A549 (cell line): ENCODE data around the gene MEI4. TPM values are rescaled to one million over a fixed set of nuclear protein-coding genes. Genes with fewer than 3 reads are reported as not detected.

ENCODE experiments used
- ATAC-seq, 2 experiments: fragments of 200-7000 bp in 1 of 2; fragments of >200 bp in 1 of 2; cut with Nextera tagmentation in 1 of 2; cut with Tn5 transposase in 1 of 2; 3 replicates each; pipeline versions ENCODE4 v1.8.0 to v1.9.1; 2018 to 2020; ENCODE audit warnings: mild to moderate bottlenecking in 1 of 2, moderate library complexity in 1 of 2
- CTCF ChIA-PET: fragments of 300-600 bp; sonication (Branson Sonifier 250); formaldehyde crosslinking; extraction: SDS; loops from one replicate; lab custom pipeline; 2021; ENCODE audit warnings: antibody characterized with exemption, inconsistent platforms; lab: Yijun Ruan, JAX
- POLR2A ChIA-PET: fragments of 350-600 bp; formaldehyde crosslinking; extraction: SDS; loops from one replicate; lab custom pipeline; 2021; ENCODE audit warnings: antibody characterized with exemption, inconsistent platforms; lab: Yijun Ruan, JAX
- DNase-seq, 2 experiments: peaks; one replicate each; pipeline versions ENCODE4 v3.0.0 to v3.0.0-alpha.2; 2011 to 2016; ENCODE audit warnings: low read depth in 1 of 2, low spot score in 1 of 2
- FAIRE-seq: peaks from 2 replicates; lab custom pipeline; 2011; peaks lifted over from hg19 to GRCh38; lab: Jason Lieb, UNC
- H3K27ac ChIP-seq, 2 experiments: fragments of >200 bp; sonication (Bioruptor Twin); formaldehyde crosslinking; 3 replicates each; pipeline ENCODE4 v1.5.1; 2016 to 2017
- H3K4me1 ChIP-seq: fragments of >200 bp; sonication (Bioruptor Twin); formaldehyde crosslinking; 3 replicates; pipeline ENCODE4 v1.6.1; 2016
- H3K4me2 ChIP-seq: fragments of >200 bp; sonication (Bioruptor Twin); formaldehyde crosslinking; 3 replicates; pipeline ENCODE4 v1.6.1; 2016
- H3K4me3 ChIP-seq: fragments of >200 bp; sonication (Bioruptor Twin); formaldehyde crosslinking; 3 replicates; pipeline ENCODE4 v1.5.1; 2016
- H3K9me3 ChIP-seq: fragments of >200 bp; sonication (Bioruptor Twin); formaldehyde crosslinking; 3 replicates; pipeline ENCODE4 v1.6.1; 2016
- BHLHE40 ChIP-seq: IDR thresholded peaks from 2 replicates; pipeline ENCODE4 v1.6.1; 2012; ENCODE audit warnings: low read depth, low read length, inconsistent platforms
- CHD4 ChIP-seq: fragments of 200-600 bp; sonication (generic); IDR thresholded peaks from 2 replicates; pipeline ENCODE4 v1.6.1; 2016; ENCODE audit warnings: antibody characterized with exemption, mild to moderate bottlenecking, borderline replicate concordance
- EHF ChIP-seq: fragments of 250-450 bp; sonication (Bioruptor Pico); IDR thresholded peaks from 2 replicates; pipeline ENCODE4 v1.5.0; 2020; ENCODE audit warnings: mild to moderate bottlenecking
- EHMT2 ChIP-seq: fragments of 200-600 bp; sonication (generic); IDR thresholded peaks from 2 replicates; pipeline ENCODE4 v1.6.1; 2016; ENCODE audit warnings: antibody characterized with exemption, low read depth, mild to moderate bottlenecking, moderate library complexity
- ESRRA ChIP-seq: fragments of 150-350 bp; IDR thresholded peaks from 2 replicates; pipeline ENCODE4 v1.6.1; 2014; ENCODE audit warnings: mild to moderate bottlenecking, low read length, borderline replicate concordance
- FOSB ChIP-seq: fragments of 250-450 bp; sonication (Bioruptor Pico); IDR thresholded peaks from 2 replicates; pipeline ENCODE4 v1.5.0; 2020; ENCODE audit warnings: mild to moderate bottlenecking, moderate library complexity
- FOSL2 ChIP-seq, 2 experiments: fragments of 450-650 bp in 1 of 2; fragments of >200 bp in 1 of 2; sonication (Bioruptor Twin) in 1 of 2; formaldehyde crosslinking; IDR thresholded peaks; 2 replicates each; pipeline versions ENCODE4 v1.5.0 to v1.6.1; 2016 to 2020; ENCODE audit warnings: mild to moderate bottlenecking in 1 of 2, moderate library complexity in 1 of 2
- FOXS1 ChIP-seq: fragments of 250-450 bp; sonication (Bioruptor Pico); IDR thresholded peaks from 2 replicates; pipeline ENCODE4 v1.5.0; 2020; ENCODE audit warnings: mild to moderate bottlenecking, moderate library complexity
- GATA3 ChIP-seq: IDR thresholded peaks from 2 replicates; pipeline ENCODE4 v1.6.1; 2012; ENCODE audit warnings: borderline replicate concordance
- HEYL ChIP-seq: fragments of 250-450 bp; sonication (Bioruptor Pico); IDR thresholded peaks from 2 replicates; pipeline ENCODE4 v1.8.0; 2021; ENCODE audit warnings: mild to moderate bottlenecking, moderate library complexity
- HOXA7 ChIP-seq: fragments of 250-450 bp; sonication (Bioruptor Pico); IDR thresholded peaks from 2 replicates; pipeline ENCODE4 v1.5.0; 2020; ENCODE audit warnings: mild to moderate bottlenecking, moderate library complexity
- MAFK ChIP-seq: fragments of 450-650 bp; IDR thresholded peaks from 2 replicates; pipeline ENCODE4 v1.6.1; 2014; ENCODE audit not compliant: partially characterized antibody
- MAZ ChIP-seq: fragments of 150-350 bp; IDR thresholded peaks from 2 replicates; pipeline ENCODE4 v1.6.1; 2014; ENCODE audit warnings: antibody characterized with exemption, low read depth, low read length, borderline replicate concordance
- MYC ChIP-seq: IDR thresholded peaks from 2 replicates; pipeline ENCODE4 v1.6.1; 2012; ENCODE audit warnings: mild to moderate bottlenecking, inconsistent platforms, low read length, improper control_type of control experiment, borderline replicate concordance
- POLR2A ChIP-seq: IDR thresholded peaks from 2 replicates; pipeline ENCODE4 v1.6.1; 2012; ENCODE audit warnings: mild to moderate bottlenecking, low read length
- SMC3 ChIP-seq: fragments of >200 bp; sonication (Bioruptor Twin); formaldehyde crosslinking; IDR thresholded peaks from 3 replicates; pipeline ENCODE4 v1.6.1; 2018; ENCODE audit warnings: inconsistent platforms
- SREBF2 ChIP-seq: fragments of 450-650 bp; IDR thresholded peaks from 2 replicates; pipeline ENCODE4 v1.6.1; 2014; ENCODE audit warnings: mild to moderate bottlenecking, moderate library complexity
- ZSCAN20 ChIP-seq: fragments of 250-450 bp; sonication (Bioruptor Pico); IDR thresholded peaks from 2 replicates; pipeline ENCODE4 v1.8.0; 2022; ENCODE audit warnings: mild to moderate bottlenecking, moderate library complexity
- WGBS: methylation state at CpG from one replicate; pipeline ENCODE4 v1.1.6; 2017; ENCODE audit errors: missing lambda C conversion rate; 5-methylcytosine and 5-hydroxymethylcytosine counted together
- polyA minus RNA-seq: library from RNA; depleted of rRNA, polyadenylated mRNA; stranded (reverse); fragments of >200 nt; gene quantifications from 2 replicates; pipeline ENCODE4 v1.2.3, GENCODE V29; 2011; rRNA and poly(A)+ RNA removed
- polyA plus RNA-seq, 4 experiments: library from polyadenylated mRNA; depleted of rRNA in 3 of 4; stranded (reverse); fragments of >200 nt; fragmentation: RNase III in 1 of 4; extraction: RNeasy Plus Mini Kit Qiagen cat#74134 plus additional on column Dnase treatment in 1 of 4; gene quantifications; 2 replicates in 3 of 4; 3 replicates in 1 of 4; pipeline ENCODE4 v1.2.3, GENCODE V29; 2011 to 2017
- TF ChIP-seq, protein P1 (sequence below): fragments of >200 bp; sonication (Bioruptor Twin); formaldehyde crosslinking; IDR thresholded peaks from 2 replicates; pipeline ENCODE4 v1.6.1; 2016
- TF ChIP-seq, protein P2 (sequence below): fragments of 150-350 bp; IDR thresholded peaks from 2 replicates; pipeline ENCODE4 v1.6.1; 2014; ENCODE audit warnings: low read depth, mild to moderate bottlenecking, low read length
- TF ChIP-seq, protein P3 (sequence below): IDR thresholded peaks from 2 replicates; pipeline ENCODE4 v1.6.1; 2012
- TF ChIP-seq, protein P4 (sequence below): IDR thresholded peaks from 2 replicates; pipeline ENCODE4 v1.6.1; 2012

The MEI4 gene, protein sequence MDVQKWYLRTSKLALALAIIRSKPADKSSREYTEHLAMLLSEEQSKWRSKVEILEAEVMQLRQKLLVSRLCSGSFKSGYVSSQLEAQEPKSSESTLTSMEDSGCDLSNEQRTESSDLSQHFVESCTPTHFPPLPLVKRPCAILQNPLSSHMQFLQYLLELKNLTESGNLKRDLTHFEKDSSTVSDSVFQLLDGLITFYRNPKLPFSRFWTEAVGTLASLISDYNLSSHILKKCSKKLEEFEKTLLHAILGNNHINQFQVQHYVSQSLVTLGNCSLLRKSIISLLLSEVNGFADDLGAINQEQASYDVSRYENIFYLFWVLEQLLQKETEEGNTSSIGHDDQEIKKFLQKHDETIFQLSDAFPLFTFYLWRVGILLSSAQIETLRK
- polyA plus RNA-seq (2011; rRNA removed) (not detected in 2 replicates), polyA plus RNA-seq (2017; fragmentation: RNase III; extraction: RNeasy Plus Mini Kit Qiagen cat#74134 plus additional on column Dnase treatment) (not detected in 3 replicates), polyA minus RNA-seq (not detected in 2 replicates)
- not detected in 2 replicates for polyA plus RNA-seq (2012; cell fraction: cytosol; rRNA removed)
- polyA plus RNA-seq (2012; cell fraction: nucleus; rRNA removed): not detected in 2 replicates

DNA sequence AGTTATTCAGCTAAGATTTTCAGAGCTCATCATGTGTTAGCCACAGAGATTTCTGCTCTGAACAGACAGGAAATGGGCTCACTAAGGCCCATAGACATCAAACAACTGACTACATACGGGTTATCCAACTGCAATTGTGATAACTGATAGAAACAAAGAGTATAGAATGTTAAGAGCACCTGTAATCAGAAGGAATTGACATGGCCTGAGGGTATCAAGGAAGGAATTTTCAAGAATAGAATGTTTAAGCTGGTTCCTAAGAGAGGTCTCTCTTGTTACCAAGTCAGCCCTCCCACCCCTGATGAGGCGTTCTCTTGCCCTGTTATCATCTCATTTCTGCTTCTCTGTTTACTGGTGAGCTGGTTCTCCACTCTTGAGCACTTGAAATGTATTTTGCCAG lies at the start of gene MEI4:
Gene MEI4, plus strand, starts transcription at position 301 of the 400 bp plus-strand sequence. CDS start 37,633 bp downstream, outside the sequence.
- WGBS: 31% methylated on average over 2 of the region's 2 CpGs
- Histone ChIP-seq H3K27ac (no peak within 1 kb of the TSS), H3K4me3 (no peak within 1 kb of the TSS), H3K4me1 (no peaks in the 10 kb centered on the region), H3K9me3 (no peaks in the 10 kb centered on the region), H3K4me2 (no peak within 1 kb of the TSS)
- ATAC-seq (no peak), FAIRE-seq (no peak), DNase-seq (no peak)
- TF ChIP-seq GATA3 (no peak), CHD4 (no peak), EHMT2 (no peak), POLR2A (no peak), MAZ (no peak), BHLHE40 (no peak), FOSL2 (IDR thresholded peaks at IDR 0.05) (no peak), FOSL2 (CRISPR knock-in tag; IDR thresholded peaks at IDR 0.05) (no peak), FOXS1 (CRISPR knock-in tag) (no peak), MYC (no peak), HEYL (CRISPR knock-in tag) (no peak), EHF (CRISPR knock-in tag) (no peak), HOXA7 (no peak), SMC3 (no peak), FOSB (CRISPR knock-in tag) (no peak), ZSCAN20 (CRISPR knock-in tag) (no peak), ESRRA (no peak)
- TF ChIP-seq, protein P1, sequence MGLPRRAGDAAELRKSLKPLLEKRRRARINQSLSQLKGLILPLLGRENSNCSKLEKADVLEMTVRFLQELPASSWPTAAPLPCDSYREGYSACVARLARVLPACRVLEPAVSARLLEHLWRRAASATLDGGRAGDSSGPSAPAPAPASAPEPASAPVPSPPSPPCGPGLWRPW: no peak
- TF ChIP-seq, protein P2, sequence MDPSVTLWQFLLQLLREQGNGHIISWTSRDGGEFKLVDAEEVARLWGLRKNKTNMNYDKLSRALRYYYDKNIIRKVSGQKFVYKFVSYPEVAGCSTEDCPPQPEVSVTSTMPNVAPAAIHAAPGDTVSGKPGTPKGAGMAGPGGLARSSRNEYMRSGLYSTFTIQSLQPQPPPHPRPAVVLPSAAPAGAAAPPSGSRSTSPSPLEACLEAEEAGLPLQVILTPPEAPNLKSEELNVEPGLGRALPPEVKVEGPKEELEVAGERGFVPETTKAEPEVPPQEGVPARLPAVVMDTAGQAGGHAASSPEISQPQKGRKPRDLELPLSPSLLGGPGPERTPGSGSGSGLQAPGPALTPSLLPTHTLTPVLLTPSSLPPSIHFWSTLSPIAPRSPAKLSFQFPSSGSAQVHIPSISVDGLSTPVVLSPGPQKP: no peak
- TF ChIP-seq, protein P3, sequence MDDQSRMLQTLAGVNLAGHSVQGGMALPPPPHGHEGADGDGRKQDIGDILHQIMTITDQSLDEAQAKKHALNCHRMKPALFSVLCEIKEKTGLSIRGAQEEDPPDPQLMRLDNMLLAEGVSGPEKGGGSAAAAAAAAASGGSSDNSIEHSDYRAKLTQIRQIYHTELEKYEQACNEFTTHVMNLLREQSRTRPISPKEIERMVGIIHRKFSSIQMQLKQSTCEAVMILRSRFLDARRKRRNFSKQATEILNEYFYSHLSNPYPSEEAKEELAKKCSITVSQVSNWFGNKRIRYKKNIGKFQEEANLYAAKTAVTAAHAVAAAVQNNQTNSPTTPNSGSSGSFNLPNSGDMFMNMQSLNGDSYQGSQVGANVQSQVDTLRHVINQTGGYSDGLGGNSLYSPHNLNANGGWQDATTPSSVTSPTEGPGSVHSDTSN: no peak
- TF ChIP-seq, protein P4, sequence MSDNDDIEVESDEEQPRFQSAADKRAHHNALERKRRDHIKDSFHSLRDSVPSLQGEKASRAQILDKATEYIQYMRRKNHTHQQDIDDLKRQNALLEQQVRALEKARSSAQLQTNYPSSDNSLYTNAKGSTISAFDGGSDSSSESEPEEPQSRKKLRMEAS: no peak
- POLR2A ChIA-PET: no interaction called here
- CTCF ChIA-PET: no interaction called here

DNA sequence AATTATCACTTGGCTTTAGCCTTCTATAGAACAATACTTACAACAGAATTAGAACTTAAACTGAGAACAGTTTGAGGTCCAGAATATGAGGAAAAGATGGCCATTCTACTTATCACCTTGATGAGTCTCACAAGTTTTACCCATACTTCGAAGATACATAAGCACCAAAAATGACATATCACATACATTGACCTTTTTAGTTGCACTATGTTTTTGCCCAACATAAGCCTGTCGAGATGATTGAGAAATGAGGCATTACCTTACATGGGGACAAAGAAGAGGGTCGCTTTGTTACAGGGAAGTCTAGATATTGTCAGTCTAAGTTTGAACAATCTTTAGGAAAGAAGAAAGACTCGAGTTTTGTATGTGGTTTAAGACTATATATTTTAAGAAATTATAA lies 48.4 kb upstream of the MEI4 start:
- no peak for FAIRE-seq
- 14% methylated on average over 4 of the region's 4 CpGs for WGBS

DNA sequence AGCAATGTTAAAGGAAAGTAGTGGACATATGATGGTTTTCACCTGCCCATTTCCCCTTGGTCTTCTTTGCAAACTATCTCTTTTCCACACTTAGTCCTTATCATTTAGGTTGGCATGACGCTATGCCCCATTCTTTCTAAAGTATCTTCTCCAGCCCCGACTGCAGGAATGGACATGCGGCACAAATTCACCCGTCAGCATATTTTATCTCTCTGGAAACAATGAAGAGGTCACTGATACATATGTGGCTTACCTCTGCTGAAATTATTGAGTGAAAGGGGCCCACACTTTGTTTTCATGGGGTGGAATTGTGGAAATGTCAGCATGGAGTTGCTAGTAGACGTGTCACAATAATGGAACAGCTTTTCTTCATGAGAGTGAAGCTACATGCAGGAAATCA lies 45.8 kb upstream of the MEI4 start:
- Histone ChIP-seq H3K4me1 (no peaks in the 10 kb centered on the region), H3K4me3 (no peak overlapping the region), H3K9me3 (no peaks in the 10 kb centered on the region), H3K4me2 (no peak overlapping the region), H3K27ac (no peak overlapping the region)
- TF ChIP-seq MAFK (peak; percentile 18), SREBF2 (no peak), FOSB (CRISPR knock-in tag) (no peak)
- TF ChIP-seq, protein P4: no peak
- FAIRE-seq: no peak
- ChIA-PET POLR2A (no interaction called here), CTCF (no interaction called here)
- DNase-seq: no peak
- no peak for ATAC-seq
- WGBS: 53% methylated on average over 5 of the region's 5 CpGs

More for the DNA sequence above, 48.4 kb upstream of the MEI4 start:
- ATAC-seq: no peak
- no peak for DNase-seq
- CTCF ChIA-PET: no interaction called here
- Histone ChIP-seq H3K4me3 (no peak overlapping the region), H3K4me1 (no peaks in the 10 kb centered on the region), H3K9me3 (no peaks in the 10 kb centered on the region), H3K27ac (no peak overlapping the region), H3K4me2 (no peak overlapping the region)
- POLR2A ChIA-PET: no interaction called here
- no peak for TF ChIP-seq BHLHE40
